HL-60 (cell line): Measurements from ENCODE around the gene STAC3.

ENCODE experiments used
- DNase-seq, 2 experiments: peaks; one replicate each; pipeline ENCODE4 v3.0.0-alpha.2; 2010 to 2020; ENCODE audit warnings: low read depth in 1 of 2, low spot score in 1 of 2
- H3K27ac ChIP-seq: fragments of 250-450 bp; sonication (Bioruptor Pico); replicated peaks from 2 replicates; pipeline ENCODE4 v1.5.1; 2020; ENCODE audit warnings: mild to moderate bottlenecking, moderate library complexity
- H3K27me3 ChIP-seq: fragments of 250-450 bp; sonication (Bioruptor Pico); 2 replicates; pipeline ENCODE4 v1.5.1; 2021; ENCODE audit warnings: mild to moderate bottlenecking, moderate library complexity; ENCODE audit not compliant: insufficient read depth, poor library complexity, severe bottlenecking
- H3K4me3 ChIP-seq: replicated peaks from 2 replicates; pipeline ENCODE4 v1.5.1; 2011; ENCODE audit warnings: mild to moderate bottlenecking, control low read depth, low read length; ENCODE audit not compliant: insufficient read depth
- GABPA ChIP-seq: IDR thresholded peaks from 2 replicates; pipeline ENCODE4 v1.6.1; 2012; ENCODE audit warnings: low read depth
- POLR2AphosphoS5 ChIP-seq: IDR thresholded peaks from 2 replicates; pipeline ENCODE4 v1.6.1; 2012; ENCODE audit warnings: low read depth
- REST ChIP-seq: IDR thresholded peaks from 2 replicates; pipeline ENCODE4 v1.6.1; 2012; ENCODE audit warnings: low read depth; ENCODE audit not compliant: insufficient replicate concordance
- SPI1 ChIP-seq: IDR thresholded peaks from 2 replicates; pipeline ENCODE4 v1.6.1; 2012; ENCODE audit warnings: low read depth, mild to moderate bottlenecking, borderline replicate concordance
- TF ChIP-seq, protein P1 (sequence below): IDR thresholded peaks from one replicate; pipeline ENCODE4 v1.5.1; 2011; ENCODE audit warnings: low read length, control low read depth, inconsistent platforms; ENCODE audit not compliant: insufficient read depth

STAC3 gene

GRCh38 chr12:57210461-57210860, 40.5 kb downstream of the STAC3 start:
- Histone ChIP-seq H3K4me3 (no peak overlapping the region), H3K27ac (no peak overlapping the region), H3K27me3 (peaks cover 11% of the 10 kb centered on the region)
- DNase-seq: no peak
- no peak for TF ChIP-seq SPI1

DNA sequence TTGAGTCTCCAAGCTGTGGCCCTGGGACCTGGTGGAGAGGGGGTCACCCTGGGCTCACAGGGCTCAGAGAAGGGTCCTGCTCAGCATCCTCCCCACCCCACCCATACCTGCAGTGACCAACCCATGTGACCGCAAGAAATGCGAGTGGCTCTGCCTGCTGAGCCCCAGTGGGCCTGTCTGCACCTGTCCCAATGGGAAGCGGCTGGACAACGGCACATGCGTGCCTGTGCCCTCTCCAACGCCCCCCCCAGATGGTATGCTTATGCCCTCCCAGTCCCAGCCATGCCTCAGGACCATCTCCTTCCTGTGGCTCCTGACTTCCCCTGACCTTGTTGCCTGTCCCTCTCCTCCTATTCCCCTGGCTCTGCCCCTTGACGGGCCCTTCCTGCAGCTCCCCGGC, 41.1 kb downstream of the STAC3 start:
- Histone ChIP-seq H3K27me3 (peaks cover 6% of the 10 kb centered on the region), H3K27ac (no peak overlapping the region), H3K4me3 (no peak overlapping the region)
- DNase-seq: no peak
- no peak for TF ChIP-seq SPI1
- TF ChIP-seq POLR2AphosphoS5: no peak
- TF ChIP-seq, protein P1, sequence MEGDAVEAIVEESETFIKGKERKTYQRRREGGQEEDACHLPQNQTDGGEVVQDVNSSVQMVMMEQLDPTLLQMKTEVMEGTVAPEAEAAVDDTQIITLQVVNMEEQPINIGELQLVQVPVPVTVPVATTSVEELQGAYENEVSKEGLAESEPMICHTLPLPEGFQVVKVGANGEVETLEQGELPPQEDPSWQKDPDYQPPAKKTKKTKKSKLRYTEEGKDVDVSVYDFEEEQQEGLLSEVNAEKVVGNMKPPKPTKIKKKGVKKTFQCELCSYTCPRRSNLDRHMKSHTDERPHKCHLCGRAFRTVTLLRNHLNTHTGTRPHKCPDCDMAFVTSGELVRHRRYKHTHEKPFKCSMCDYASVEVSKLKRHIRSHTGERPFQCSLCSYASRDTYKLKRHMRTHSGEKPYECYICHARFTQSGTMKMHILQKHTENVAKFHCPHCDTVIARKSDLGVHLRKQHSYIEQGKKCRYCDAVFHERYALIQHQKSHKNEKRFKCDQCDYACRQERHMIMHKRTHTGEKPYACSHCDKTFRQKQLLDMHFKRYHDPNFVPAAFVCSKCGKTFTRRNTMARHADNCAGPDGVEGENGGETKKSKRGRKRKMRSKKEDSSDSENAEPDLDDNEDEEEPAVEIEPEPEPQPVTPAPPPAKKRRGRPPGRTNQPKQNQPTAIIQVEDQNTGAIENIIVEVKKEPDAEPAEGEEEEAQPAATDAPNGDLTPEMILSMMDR: no peak
- no peak for TF ChIP-seq GABPA
- no peak for TF ChIP-seq REST

DNA sequence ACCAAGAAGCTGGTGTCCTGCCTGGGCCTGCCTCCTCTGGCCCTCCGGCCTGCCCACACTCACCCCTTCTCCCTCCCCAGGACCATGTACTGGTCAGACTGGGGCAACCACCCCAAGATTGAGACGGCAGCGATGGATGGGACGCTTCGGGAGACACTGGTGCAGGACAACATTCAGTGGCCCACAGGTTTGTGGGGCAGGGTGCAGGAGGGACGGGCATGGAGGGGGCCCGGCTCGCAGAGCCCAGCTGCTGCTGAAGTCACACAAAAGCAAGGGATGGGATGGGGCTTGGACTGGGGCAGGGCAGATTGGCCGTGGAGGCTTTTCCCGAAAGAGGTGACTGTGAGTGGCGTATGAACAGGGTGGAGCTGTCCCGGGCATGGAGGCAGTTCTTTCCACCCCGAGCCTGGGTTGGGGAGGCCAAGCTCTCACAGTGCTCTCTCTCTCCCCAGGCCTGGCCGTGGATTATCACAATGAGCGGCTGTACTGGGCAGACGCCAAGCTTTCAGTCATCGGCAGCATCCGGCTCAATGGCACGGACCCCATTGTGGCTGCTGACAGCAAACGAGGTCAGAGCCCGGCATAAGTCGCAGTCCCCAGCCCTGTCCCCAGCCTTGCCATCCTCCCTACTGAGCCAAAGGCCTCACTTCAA, 42.2 kb downstream of the STAC3 start:
- no peaks in the 10 kb centered on the region for H3K27me3 ChIP-seq
- no peak for TF ChIP-seq GABPA
- no peak for TF ChIP-seq SPI1
- TF ChIP-seq POLR2AphosphoS5: no peak
- TF ChIP-seq, protein P1: no peak
- TF ChIP-seq REST: no peak
- DNase-seq: no peak
- H3K4me3 ChIP-seq: no peak overlapping the region
- no peak overlapping the region for H3K27ac ChIP-seq

DNA sequence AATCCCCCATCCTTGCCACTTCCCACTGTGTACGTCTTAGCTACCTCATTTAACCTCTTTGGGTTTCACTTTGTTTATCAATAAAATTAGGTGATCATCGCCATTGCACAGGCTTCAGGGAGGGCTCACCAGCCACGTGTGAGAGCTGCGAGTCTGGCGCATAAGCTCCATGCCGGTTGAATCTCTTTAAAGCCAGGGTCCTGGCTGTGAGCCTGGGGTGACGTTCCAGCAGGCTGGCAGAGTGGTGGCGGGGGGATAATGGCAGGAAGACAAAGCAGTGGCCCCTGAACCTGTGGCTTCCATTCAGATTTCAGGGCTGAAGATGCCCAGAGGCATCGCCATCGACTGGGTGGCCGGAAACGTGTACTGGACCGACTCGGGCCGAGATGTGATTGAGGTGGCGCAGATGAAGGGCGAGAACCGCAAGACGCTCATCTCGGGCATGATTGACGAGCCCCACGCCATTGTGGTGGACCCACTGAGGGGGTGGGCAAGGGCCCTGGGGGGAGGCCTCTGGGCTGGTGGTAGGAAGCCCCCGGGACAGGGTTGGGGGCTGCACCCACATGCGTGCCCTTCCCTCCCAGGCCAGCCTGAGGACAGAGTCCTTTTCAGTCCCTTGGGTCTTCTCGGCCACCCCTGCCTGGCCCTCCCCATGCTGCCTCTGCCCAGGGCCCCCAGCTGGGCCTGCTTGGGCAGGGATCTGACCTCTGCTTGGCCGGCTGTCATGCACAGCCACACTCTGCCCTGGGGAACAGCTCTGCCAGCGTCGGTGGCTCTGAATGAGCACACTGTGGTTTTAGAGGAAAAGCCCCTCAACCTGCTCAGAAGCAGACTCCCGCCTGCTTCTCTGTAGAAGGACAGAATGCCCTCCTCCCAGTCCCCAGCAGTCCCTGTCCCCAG, 43.0 kb downstream of the STAC3 start:
- H3K27me3 ChIP-seq: no peaks in the 10 kb centered on the region
- H3K27ac ChIP-seq: no peak overlapping the region
- no peak for DNase-seq
- no peak for TF ChIP-seq GABPA
- TF ChIP-seq, protein P1: no peak
- no peak for TF ChIP-seq SPI1
- no peak for TF ChIP-seq POLR2AphosphoS5
- no peak for TF ChIP-seq REST
- H3K4me3 ChIP-seq: no peak overlapping the region
